NOMO-1 treated with dmso at 0.1 percent for 144 hours (cell line): ENCODE data around the gene FRMD4A.

Experiments used
- DNase-seq: peaks from one replicate; lab custom pipeline; 2025; ENCODE audit not compliant: unreplicated experiment; lab: John Stamatoyannopoulos, UW

Gene FRMD4A

GRCh38 chr10:14330388-14331061, at the start of gene FRMD4A:
Gene FRMD4A (minus strand): TSS chr10:14330924.
- no peak for DNase-seq

- DNase-seq, result no peak
Measured at GRCh38 chr10:14379556-14380280, 49.0 kb upstream of the FRMD4A start.

- DNase-seq, result no peak
Measured at GRCh38 chr10:14378387-14378960, 47.8 kb upstream of the FRMD4A start.

- DNase-seq, result no peak
Measured at GRCh38 chr10:14377591-14378175, 47.0 kb upstream of the FRMD4A start.

DNA sequence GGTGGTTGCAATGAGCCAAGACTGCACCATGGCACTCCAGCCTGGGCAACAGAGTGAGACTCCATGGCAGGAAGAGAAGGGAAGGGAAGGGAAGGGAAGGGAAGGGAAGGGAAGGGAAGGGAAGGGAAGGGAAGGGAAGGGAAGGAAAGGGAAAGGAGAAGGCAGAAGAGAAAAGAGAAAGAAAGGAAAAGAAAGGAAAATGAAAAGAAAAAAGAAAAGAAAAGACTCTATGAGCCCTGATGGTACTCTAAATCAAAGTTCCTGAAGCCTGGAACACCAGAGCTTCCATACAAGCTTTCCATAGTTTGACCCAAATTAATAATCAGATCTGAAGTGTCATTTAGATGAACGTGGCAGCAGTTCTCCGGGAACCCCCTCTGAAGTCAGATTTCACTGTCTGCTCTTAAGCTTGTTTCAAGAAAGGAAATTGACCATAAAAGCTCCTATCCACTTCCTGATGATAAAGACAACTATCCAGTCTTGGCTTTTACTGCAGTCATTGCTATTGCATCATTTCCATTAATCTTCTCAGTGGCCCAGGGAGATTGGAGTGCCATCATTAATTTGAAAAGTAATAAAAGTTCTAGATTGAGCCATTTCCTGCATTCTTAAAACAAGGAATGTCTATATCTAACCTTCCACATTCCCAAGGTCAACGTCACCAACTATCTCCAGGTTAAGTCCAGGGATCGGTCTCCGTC, 44.2 kb upstream of the FRMD4A start:
- no peak for DNase-seq

GRCh38 chr10:14372606-14373005, 41.9 kb upstream of the FRMD4A start:
- no peak for DNase-seq

DNA sequence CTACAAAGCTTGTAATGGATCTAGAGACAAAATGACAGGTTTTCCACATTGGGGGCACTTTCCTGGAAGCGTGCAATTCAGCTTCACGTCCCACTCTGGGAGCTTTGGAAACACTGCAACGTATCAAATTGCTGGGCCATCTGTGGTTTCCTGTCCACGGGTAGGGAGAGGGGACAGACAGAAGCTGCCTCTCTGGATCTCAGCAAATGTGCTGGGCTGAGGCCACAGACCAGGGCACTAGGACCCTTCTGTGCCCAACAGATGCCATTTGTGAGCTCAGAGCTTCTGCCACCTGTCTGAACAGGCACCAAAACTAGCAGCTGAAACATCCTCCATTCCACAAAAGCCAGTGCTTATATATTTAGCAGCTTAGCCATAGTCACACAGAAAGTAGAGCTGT, 40.9 kb upstream of the FRMD4A start:
- DNase-seq, result no peak

GRCh38 chr10:14370894-14371293, 40.2 kb upstream of the FRMD4A start:
- no peak for DNase-seq

DNA sequence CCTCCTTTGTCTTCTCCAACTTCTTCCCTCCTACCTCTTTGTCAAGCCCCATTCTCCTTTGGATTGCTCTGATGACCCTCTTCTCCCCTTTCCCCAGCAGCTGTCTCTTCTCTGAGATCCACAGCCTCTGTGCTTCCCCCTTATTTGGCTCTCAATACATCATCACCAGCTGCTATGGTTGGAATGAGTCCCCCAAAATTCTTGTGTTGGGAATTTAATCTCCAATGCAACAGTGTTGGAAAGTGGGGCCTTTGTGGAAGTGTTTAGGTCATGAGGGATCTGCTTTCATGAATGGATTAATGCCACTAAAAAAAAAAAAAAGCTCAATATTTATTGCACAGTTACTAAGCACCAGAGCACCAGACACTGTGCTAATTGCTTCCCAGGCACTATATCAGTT, 39.2 kb upstream of the FRMD4A start:
- DNase-seq, result no peak

DNA sequence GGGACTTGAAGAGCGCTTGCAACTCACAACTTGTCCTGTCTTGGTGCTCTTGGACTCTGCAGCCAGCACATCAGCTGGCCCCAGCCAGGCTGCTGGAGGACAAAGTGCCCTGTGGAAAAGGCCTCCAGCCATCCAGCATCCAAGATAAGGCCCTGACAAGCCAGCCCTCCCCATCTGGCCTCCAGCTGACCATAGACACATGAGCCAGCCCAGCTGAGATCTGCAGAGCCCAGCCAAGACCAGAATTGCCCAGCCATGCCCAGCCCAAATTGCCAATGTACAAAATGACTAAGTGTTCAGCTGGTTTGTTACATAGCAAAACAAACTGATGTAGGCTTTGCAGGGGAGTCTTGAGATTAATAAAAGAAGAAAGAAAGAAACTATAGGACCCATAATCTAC, 36.0 kb upstream of the FRMD4A start:
- no peak for DNase-seq

DNA sequence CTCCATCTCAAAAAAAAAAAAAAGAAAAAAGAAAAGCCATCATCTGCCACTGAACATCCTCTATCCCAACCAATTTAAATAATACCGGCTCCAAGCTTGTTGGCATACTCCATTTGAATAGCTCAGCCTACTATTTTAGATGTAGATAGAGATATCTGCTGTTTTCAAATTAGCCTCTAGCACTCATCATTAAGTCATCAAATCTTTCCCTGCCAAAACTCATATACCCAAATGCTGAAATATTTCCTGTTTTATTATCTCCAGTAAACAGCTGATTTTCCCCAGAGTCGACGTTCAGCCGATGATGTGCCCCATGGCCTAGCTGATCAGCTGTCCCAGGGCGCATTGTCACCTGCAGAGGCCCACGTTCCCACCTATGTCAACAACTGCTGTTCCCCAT, 34.5 kb upstream of the FRMD4A start:
- no peak for DNase-seq

DNA sequence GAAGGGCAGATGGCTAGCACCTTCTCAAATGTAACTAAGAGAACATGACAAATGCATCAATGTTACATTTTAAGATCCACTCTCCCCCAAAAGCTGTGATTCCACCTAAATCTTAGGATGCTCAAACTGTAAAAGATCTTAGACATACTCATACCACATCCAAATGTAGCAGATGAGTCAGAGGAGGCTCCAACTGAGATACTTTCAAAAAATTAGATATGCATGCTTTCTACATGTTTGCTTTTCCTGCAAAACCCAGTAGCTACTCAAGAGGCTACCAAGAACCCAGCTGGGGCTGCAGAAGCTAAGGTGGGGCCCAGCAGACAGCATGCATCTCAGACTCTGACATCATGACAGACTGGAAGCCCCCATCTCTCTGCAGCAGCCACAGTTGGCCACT, 31.4 kb upstream of the FRMD4A start:
- DNase-seq, result no peak

DNA sequence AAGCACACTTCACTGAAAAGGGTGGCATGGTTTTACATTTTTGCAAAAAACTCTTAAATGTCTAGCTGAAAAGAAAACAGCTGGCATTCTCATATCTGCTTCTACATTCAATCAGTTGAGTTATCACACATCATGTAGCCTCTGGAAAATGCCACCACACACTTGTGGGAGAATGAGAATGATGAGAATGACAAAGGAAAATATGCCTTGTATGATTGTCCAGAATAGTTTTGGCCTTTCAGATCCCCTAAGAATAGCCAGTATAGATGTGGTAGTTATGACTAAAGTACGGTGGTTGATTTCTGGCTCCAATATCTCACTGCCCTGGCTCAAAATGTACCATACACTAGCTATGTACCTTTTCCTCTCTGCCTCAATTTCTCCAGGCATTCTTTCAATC, 30.2 kb upstream of the FRMD4A start:
- DNase-seq, result no peak

- no peak for DNase-seq
Measured at GRCh38 chr10:14360515-14360914, 29.8 kb upstream of the FRMD4A start.

- peak; percentile 14 for DNase-seq
Measured at GRCh38 chr10:14358886-14359573, 28.3 kb upstream of the FRMD4A start.

DNA sequence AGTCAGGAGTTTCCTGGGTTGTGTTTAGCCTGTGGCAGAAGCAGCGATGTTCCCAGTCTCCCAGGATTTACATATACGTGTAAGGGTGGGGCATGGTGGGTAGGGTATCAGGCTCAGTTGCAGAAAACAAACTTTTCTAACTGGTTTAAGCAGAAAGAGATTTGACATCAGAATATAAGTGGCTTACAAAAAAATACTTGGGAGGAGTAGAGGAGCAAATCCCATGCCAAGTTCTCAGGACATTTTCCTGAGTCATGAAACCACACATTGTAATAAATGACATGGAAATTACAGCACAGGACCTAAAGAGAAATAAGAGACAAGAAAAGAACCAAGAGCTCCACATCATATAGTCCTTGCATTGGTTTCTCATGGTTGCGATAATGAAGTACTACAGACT, 26.2 kb upstream of the FRMD4A start:
- no peak for DNase-seq

GRCh38 chr10:14355750-14356149, 25.0 kb upstream of the FRMD4A start:
- no peak for DNase-seq

- no peak for DNase-seq
Measured at GRCh38 chr10:14353291-14353913, 22.7 kb upstream of the FRMD4A start.

- DNase-seq, result no peak
Measured at GRCh38 chr10:14350006-14350405, 19.3 kb upstream of the FRMD4A start.

- DNase-seq, result no peak
Measured at GRCh38 chr10:14349081-14349480, 18.4 kb upstream of the FRMD4A start.
